SH-SY5Y (cell line): Measurements from ENCODE around the gene SPTBN5.

Experiments used
- GATA2 ChIP-seq: IDR thresholded peaks from 2 replicates; pipeline ENCODE4 v1.6.1; 2011; ENCODE audit warnings: mild to moderate bottlenecking, low read depth, low read length
- GATA3 ChIP-seq: IDR thresholded peaks from 2 replicates; pipeline ENCODE4 v1.6.1; 2011; ENCODE audit warnings: low read depth, mild to moderate bottlenecking, low read length, moderate library complexity

GRCh38 chr15:41930221-41930866, 36.5 kb upstream of the SPTBN5 start:
- TF ChIP-seq GATA2, result no peak
- no peak for TF ChIP-seq GATA3
